Measurements from ENCODE around the gene WLS. TPM values are rescaled to one million over a fixed set of nuclear protein-coding genes. Genes with fewer than 3 reads are reported as not detected.

WLS gene
- total and polyA plus RNA-seq, 4 experiments from 2014 or later: not detected

GRCh38 chr1:68206848-68207689, 25.3 kb downstream of the WLS start:
- peaks cover 0 to 5% (median 0%) of the 10 kb centered on the region in 8 donors for H3K9me3 Mint-ChIP-seq
- H3K27ac ChIP-seq (ENCODE audit: low read depth, low read length): no peak overlapping the region
- H3K4me3 Mint-ChIP-seq: no peak overlapping the region
- no peak overlapping the region for H3K27ac Mint-ChIP-seq
- intact Hi-C loops (cut with micrococcal nuclease): no loop called here
- ChIA-PET POLR2A (ENCODE audit: partially characterized antibody) (no interaction called here), CTCF (ENCODE audit: partially characterized antibody) (no interaction called here)
- H3K9me3 ChIP-seq (ENCODE audit: control insufficient read depth in 1 of 2, low read length in 2 of 2): no peaks in the 10 kb centered on the region
- DNase-seq: no peak
- no peaks in the 10 kb centered on the region for H3K36me3 ChIP-seq (ENCODE audit: insufficient read depth, low read length)
- no peaks in the 10 kb centered on the region for H3K4me1 Mint-ChIP-seq
- H3K36me3 Mint-ChIP-seq: no peaks in the 10 kb centered on the region
- no peaks in the 10 kb centered on the region for H3K27me3 ChIP-seq (ENCODE audit: insufficient read depth, low read length)
- no peak overlapping the region for H3K4me3 ChIP-seq (ENCODE audit: low read length in 2 of 2)
- H3K4me1 ChIP-seq (ENCODE audit: insufficient read depth, low read length): no peaks in the 10 kb centered on the region
- no peaks in the 10 kb centered on the region for H3K27me3 Mint-ChIP-seq

GRCh38 chr1:68205794-68206358, 26.4 kb downstream of the WLS start:
- intact Hi-C loops (cut with micrococcal nuclease): no loop called here
- H3K27ac ChIP-seq (ENCODE audit: low read depth, low read length): no peak overlapping the region
- Mint-ChIP-seq H3K4me3 (no peak overlapping the region), H3K27me3 (no peaks in the 10 kb centered on the region), H3K27ac (no peak overlapping the region), H3K9me3 (peaks cover 0 to 5% (median 0%) of the 10 kb centered on the region in 8 donors), H3K4me1 (no peaks in the 10 kb centered on the region), H3K36me3 (no peaks in the 10 kb centered on the region)
- POLR2A ChIA-PET (ENCODE audit: partially characterized antibody): no interaction called here
- DNase-seq: no peak
- H3K9me3 ChIP-seq (ENCODE audit: control insufficient read depth in 1 of 2, low read length in 2 of 2): no peaks in the 10 kb centered on the region
- no peaks in the 10 kb centered on the region for H3K36me3 ChIP-seq (ENCODE audit: insufficient read depth, low read length)
- CTCF ChIA-PET (ENCODE audit: partially characterized antibody): no interaction called here
- H3K27me3 ChIP-seq (ENCODE audit: insufficient read depth, low read length): no peaks in the 10 kb centered on the region
- no peaks in the 10 kb centered on the region for H3K4me1 ChIP-seq (ENCODE audit: insufficient read depth, low read length)
- no peak overlapping the region for H3K4me3 ChIP-seq (ENCODE audit: low read length in 2 of 2)

GRCh38 chr1:68204977-68205630, 27.2 kb downstream of the WLS start:
- ChIA-PET POLR2A (ENCODE audit: partially characterized antibody) (no interaction called here), CTCF (ENCODE audit: partially characterized antibody) (no interaction called here)
- Histone ChIP-seq H3K27ac (ENCODE audit: low read depth, low read length) (no peak overlapping the region), H3K27me3 (ENCODE audit: insufficient read depth, low read length) (no peaks in the 10 kb centered on the region), H3K9me3 (ENCODE audit: control insufficient read depth in 1 of 2, low read length in 2 of 2) (no peaks in the 10 kb centered on the region), H3K36me3 (ENCODE audit: insufficient read depth, low read length) (no peaks in the 10 kb centered on the region), H3K4me1 (ENCODE audit: insufficient read depth, low read length) (no peaks in the 10 kb centered on the region), H3K4me3 (ENCODE audit: low read length in 2 of 2) (no peak overlapping the region)
- no peak for DNase-seq
- Mint-ChIP-seq H3K36me3 (no peaks in the 10 kb centered on the region), H3K9me3 (peaks cover 0 to 5% (median 0%) of the 10 kb centered on the region in 8 donors), H3K27me3 (no peaks in the 10 kb centered on the region), H3K4me1 (no peaks in the 10 kb centered on the region), H3K4me3 (no peak overlapping the region), H3K27ac (no peak overlapping the region)
- intact Hi-C loops (cut with micrococcal nuclease): no loop called here

- ChIA-PET CTCF (ENCODE audit: partially characterized antibody) (no interaction called here), POLR2A (ENCODE audit: partially characterized antibody) (no interaction called here)
- Mint-ChIP-seq H3K36me3 (no peaks in the 10 kb centered on the region), H3K4me1 (no peaks in the 10 kb centered on the region), H3K27ac (no peak overlapping the region), H3K27me3 (peaks cover 0 to 2% of the 10 kb centered on the region in 2 donors), H3K9me3 (peaks cover 0 to 2% (median 0%) of the 10 kb centered on the region in 8 donors), H3K4me3 (no peak overlapping the region)
- Histone ChIP-seq H3K4me3 (ENCODE audit: low read length in 2 of 2) (no peak overlapping the region), H3K27me3 (ENCODE audit: insufficient read depth, low read length) (no peaks in the 10 kb centered on the region), H3K27ac (ENCODE audit: low read depth, low read length) (no peak overlapping the region), H3K9me3 (ENCODE audit: control insufficient read depth in 1 of 2, low read length in 2 of 2) (no peaks in the 10 kb centered on the region), H3K4me1 (ENCODE audit: insufficient read depth, low read length) (no peaks in the 10 kb centered on the region), H3K36me3 (ENCODE audit: insufficient read depth, low read length) (no peaks in the 10 kb centered on the region)
- DNase-seq: no peak
- intact Hi-C loops (cut with micrococcal nuclease): no loop called here
These were observed 30.0 kb downstream of the WLS start for GRCh38 chr1:68202239-68202832.

GRCh38 chr1:68201546-68202238, 30.6 kb downstream of the WLS start:
- Mint-ChIP-seq H3K27ac (no peak overlapping the region), H3K4me3 (no peak overlapping the region), H3K9me3 (peaks cover 0 to 2% (median 0%) of the 10 kb centered on the region in 8 donors), H3K4me1 (no peaks in the 10 kb centered on the region), H3K27me3 (peaks cover 0 to 2% of the 10 kb centered on the region in 2 donors), H3K36me3 (no peaks in the 10 kb centered on the region)
- POLR2A ChIA-PET (ENCODE audit: partially characterized antibody): no interaction called here
- Histone ChIP-seq H3K9me3 (ENCODE audit: control insufficient read depth in 1 of 2, low read length in 2 of 2) (no peaks in the 10 kb centered on the region), H3K4me1 (ENCODE audit: insufficient read depth, low read length) (no peaks in the 10 kb centered on the region), H3K27ac (ENCODE audit: low read depth, low read length) (no peak overlapping the region), H3K4me3 (ENCODE audit: low read length in 2 of 2) (no peak overlapping the region), H3K36me3 (ENCODE audit: insufficient read depth, low read length) (no peaks in the 10 kb centered on the region), H3K27me3 (ENCODE audit: insufficient read depth, low read length) (no peaks in the 10 kb centered on the region)
- intact Hi-C loops (cut with micrococcal nuclease): no loop called here
- CTCF ChIA-PET (ENCODE audit: partially characterized antibody): no interaction called here
- DNase-seq: no peak

- POLR2A ChIA-PET (ENCODE audit: partially characterized antibody): no interaction called here
- no peaks in the 10 kb centered on the region for H3K36me3 ChIP-seq (ENCODE audit: insufficient read depth, low read length)
- no peaks in the 10 kb centered on the region for H3K9me3 ChIP-seq (ENCODE audit: control insufficient read depth in 1 of 2, low read length in 2 of 2)
- H3K4me3 ChIP-seq (ENCODE audit: low read length in 2 of 2): no peak overlapping the region
- Mint-ChIP-seq H3K27me3 (peaks cover 0 to 2% of the 10 kb centered on the region in 2 donors), H3K27ac (no peak overlapping the region), H3K36me3 (no peaks in the 10 kb centered on the region), H3K9me3 (peaks cover 0 to 2% (median 0%) of the 10 kb centered on the region in 8 donors), H3K4me3 (no peak overlapping the region), H3K4me1 (no peaks in the 10 kb centered on the region)
- intact Hi-C loops (cut with micrococcal nuclease): no loop called here
- no peaks in the 10 kb centered on the region for H3K27me3 ChIP-seq (ENCODE audit: insufficient read depth, low read length)
- H3K4me1 ChIP-seq (ENCODE audit: insufficient read depth, low read length): no peaks in the 10 kb centered on the region
- DNase-seq: no peak
- CTCF ChIA-PET (ENCODE audit: partially characterized antibody): no interaction called here
- H3K27ac ChIP-seq (ENCODE audit: low read depth, low read length): no peak overlapping the region
These were observed 32.7 kb downstream of the WLS start for GRCh38 chr1:68199603-68200002.

- H3K4me3 Mint-ChIP-seq: no peak overlapping the region
- no peak for DNase-seq
- no peaks in the 10 kb centered on the region for H3K36me3 Mint-ChIP-seq
- POLR2A ChIA-PET (ENCODE audit: partially characterized antibody): no interaction called here
- no peak overlapping the region for H3K4me3 ChIP-seq (ENCODE audit: low read length in 2 of 2)
- no peaks in the 10 kb centered on the region for H3K36me3 ChIP-seq (ENCODE audit: insufficient read depth, low read length)
- no peaks in the 10 kb centered on the region for H3K27me3 ChIP-seq (ENCODE audit: insufficient read depth, low read length)
- peaks cover 0 to 2% (median 0%) of the 10 kb centered on the region in 8 donors for H3K9me3 Mint-ChIP-seq
- H3K4me1 Mint-ChIP-seq: no peaks in the 10 kb centered on the region
- peaks cover 0 to 2% of the 10 kb centered on the region in 2 donors for H3K27me3 Mint-ChIP-seq
- H3K9me3 ChIP-seq (ENCODE audit: control insufficient read depth in 1 of 2, low read length in 2 of 2): no peaks in the 10 kb centered on the region
- CTCF ChIA-PET (ENCODE audit: partially characterized antibody): no interaction called here
- H3K4me1 ChIP-seq (ENCODE audit: insufficient read depth, low read length): no peaks in the 10 kb centered on the region
- intact Hi-C loops (cut with micrococcal nuclease): no loop called here
- no peak overlapping the region for H3K27ac ChIP-seq (ENCODE audit: low read depth, low read length)
- no peak overlapping the region for H3K27ac Mint-ChIP-seq
These were observed 33.6 kb downstream of the WLS start for GRCh38 chr1:68198752-68199151.

Measured in CD4-positive, alpha-beta memory T cell (primary cell).